Suprapubic skin (tissue), 3 donors: ENCODE measurements around the gene TPRA1.

Experiments
- CTCF ChIP-seq, 2 donors: fragments of 200-600 bp in 1 of 2; fragments of 450-650 bp in 1 of 2; sonication (generic) in 1 of 2; IDR thresholded peaks; one replicate each; pipeline ENCODE4 v1.5.1; 2016 to 2019; ENCODE audit warnings: antibody characterized with exemption in 2 of 2, mild to moderate bottlenecking in 1 of 2, moderate library complexity in 1 of 2
- EP300 ChIP-seq: sonication (generic); formaldehyde crosslinking; IDR thresholded peaks from one replicate; pipeline ENCODE4 v1.6.1; 2017; ENCODE audit warnings: antibody characterized with exemption
- POLR2A ChIP-seq, 2 donors: fragments of 450-650 bp; IDR thresholded peaks; one replicate each; pipeline ENCODE4 v1.6.1; 2017; ENCODE audit warnings: antibody characterized with exemption in 2 of 2, mild to moderate bottlenecking in 2 of 2, moderate library complexity in 2 of 2

- TF ChIP-seq POLR2A (IDR thresholded peaks at IDR 0.05) = no peak
- TF ChIP-seq CTCF (IDR thresholded peaks at IDR 0.05) = peak; percentile 96 to 100
- TF ChIP-seq EP300 = no peak
Measured at GRCh38 chr3:127574880-127575878, 15.4 kb downstream of the TPRA1 start.
